GM21390 (cell line): ENCODE measurements around the gene MRPL51.
"Not testable (repeated sequence)": the region's sequence is repeated elsewhere in the genome, so short reads cannot be mapped to it uniquely, and the experiment has no call there.

Experiments
- ATAC-seq: cut with Tn5 transposase; IDR thresholded peaks from one replicate; pipeline ENCODE4 v1.9.1; 2021; ENCODE audit not compliant: unreplicated experiment

The MRPL51 gene

GRCh38 chr12:6492838-6493496 is at the start of gene MRPL51:
Gene MRPL51, minus strand, starts transcription at chr12:6493262. Its CDS starts 126 bp downstream, at chr12:6493136.
- ATAC-seq = peak; percentile 67

GRCh38 chr12:6542209-6543009 is 49.3 kb upstream of the MRPL51 start:
- no peak for ATAC-seq

DNA sequence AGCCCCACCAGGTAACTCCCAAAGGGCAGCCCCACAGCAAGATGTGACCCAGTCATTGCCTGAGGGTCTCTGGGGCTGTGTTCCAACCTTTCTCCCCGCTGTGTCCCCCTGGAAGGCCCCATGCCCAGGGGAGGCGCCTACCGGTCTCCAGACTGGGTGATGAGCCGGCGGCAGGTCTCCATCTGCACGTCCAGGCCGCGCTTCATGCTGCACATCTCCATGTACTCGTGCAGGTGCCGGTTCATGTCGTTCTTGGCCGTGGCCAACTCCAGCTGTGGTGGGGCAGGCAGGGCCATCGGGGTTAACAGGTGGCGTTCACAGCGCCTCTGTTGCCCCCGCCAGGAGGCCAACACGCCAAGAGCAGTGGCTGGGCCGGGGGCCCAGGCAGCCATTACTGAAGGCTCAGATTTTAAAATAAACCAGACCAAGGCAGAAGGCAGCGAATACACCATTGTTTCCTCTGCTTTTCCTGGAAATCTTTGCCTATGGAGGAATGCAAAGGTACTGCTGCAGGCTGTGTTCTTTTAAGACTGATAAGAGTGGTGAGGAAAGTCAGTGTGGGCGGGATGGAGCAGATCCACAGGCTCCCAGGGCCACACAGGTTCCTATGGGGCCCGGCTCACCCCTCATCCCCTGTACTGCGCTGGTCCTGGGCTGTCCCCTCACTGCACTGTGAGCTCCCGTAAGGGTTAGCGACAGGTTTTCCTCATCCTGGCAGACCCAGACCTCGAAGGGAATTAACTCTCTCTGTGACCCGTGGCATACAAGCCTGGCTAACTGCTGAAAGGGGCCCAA is 48.5 kb upstream of the MRPL51 start:
- ATAC-seq = no peak

GRCh38 chr12:6540181-6540877 is 47.3 kb upstream of the MRPL51 start:
- ATAC-seq = no peak

DNA sequence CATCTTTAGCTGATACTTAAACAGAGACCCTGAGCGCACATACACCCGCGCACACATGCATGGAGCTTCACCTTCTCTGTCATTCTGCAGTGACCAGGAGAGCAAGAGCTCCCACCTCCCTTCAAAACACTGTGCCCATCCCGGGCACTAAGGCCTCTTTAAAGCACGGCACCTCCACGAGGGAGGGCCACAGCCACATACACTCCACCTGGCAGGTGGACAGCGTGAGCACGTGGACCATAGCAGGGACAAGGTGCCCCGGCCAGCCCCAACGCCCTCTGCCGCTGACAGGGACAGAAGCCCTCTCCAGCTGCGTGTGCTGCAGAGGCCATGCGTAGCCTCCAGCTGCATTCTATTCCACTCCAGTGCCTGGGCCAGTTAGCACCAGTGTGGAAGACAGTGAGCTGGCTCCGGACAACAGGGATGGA is 46.7 kb upstream of the MRPL51 start:
- ATAC-seq = no peak

GRCh38 chr12:6539314-6539682 is 46.2 kb upstream of the MRPL51 start:
- ATAC-seq = no peak

- no peak for ATAC-seq
Observed at GRCh38 chr12:6538420-6539313, 45.6 kb upstream of the MRPL51 start.

GRCh38 chr12:6537580-6538419 is 44.7 kb upstream of the MRPL51 start:
- ATAC-seq = not testable (repeated sequence)

GRCh38 chr12:6536894-6537579 is 44.0 kb upstream of the MRPL51 start:
- no peak for ATAC-seq

GRCh38 chr12:6535960-6536847 is 43.1 kb upstream of the MRPL51 start:
- no peak for ATAC-seq

DNA sequence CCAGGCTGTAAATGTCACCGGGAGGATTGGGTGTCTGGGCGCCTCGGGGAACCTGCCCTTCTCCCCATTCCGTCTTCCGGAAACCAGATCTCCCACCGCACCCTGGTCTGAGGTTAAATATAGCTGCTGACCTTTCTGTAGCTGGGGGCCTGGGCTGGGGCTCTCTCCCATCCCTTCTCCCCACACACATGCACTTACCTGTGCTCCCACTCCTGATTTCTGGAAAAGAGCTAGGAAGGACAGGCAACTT is 42.6 kb upstream of the MRPL51 start:
- ATAC-seq = no peak

DNA sequence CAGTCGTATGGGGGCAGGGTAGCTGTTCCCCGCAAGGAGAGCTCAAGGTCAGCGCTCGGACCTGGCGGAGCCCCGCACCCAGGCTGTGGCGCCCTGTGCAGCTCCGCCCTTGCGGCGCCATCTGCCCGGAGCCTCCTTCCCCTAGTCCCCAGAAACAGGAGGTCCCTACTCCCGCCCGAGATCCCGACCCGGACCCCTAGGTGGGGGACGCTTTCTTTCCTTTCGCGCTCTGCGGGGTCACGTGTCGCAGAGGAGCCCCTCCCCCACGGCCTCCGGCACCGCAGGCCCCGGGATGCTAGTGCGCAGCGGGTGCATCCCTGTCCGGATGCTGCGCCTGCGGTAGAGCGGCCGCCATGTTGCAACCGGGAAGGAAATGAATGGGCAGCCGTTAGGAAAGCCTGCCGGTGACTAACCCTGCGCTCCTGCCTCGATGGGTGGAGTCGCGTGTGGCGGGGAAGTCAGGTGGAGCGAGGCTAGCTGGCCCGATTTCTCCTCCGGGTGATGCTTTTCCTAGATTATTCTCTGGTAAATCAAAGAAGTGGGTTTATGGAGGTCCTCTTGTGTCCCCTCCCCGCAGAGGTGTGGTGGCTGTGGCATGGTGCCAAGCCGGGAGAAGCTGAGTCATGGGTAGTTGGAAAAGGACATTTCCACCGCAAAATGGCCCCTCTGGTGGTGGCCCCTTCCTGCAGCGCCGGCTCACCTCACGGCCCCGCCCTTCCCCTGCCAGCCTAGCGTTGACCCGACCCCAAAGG is 42.1 kb upstream of the MRPL51 start:
- no peak for ATAC-seq

GRCh38 chr12:6534695-6534944 is 41.6 kb upstream of the MRPL51 start:
- ATAC-seq = no peak

GRCh38 chr12:6533923-6534694 is 41.0 kb upstream of the MRPL51 start, which contains the start of gene GAPDH:
Gene GAPDH, plus strand, starts transcription at chr12:6534517. Its CDS starts 316 bp downstream, at chr12:6534833.
- peak; percentile 47 for ATAC-seq

GRCh38 chr12:6533653-6533922 is 40.5 kb upstream of the MRPL51 start:
- peak; percentile 7 for ATAC-seq

GRCh38 chr12:6532927-6533652 is 40.0 kb upstream of the MRPL51 start:
- peak; percentile 20 for ATAC-seq
